ENCODE data around the gene SOAT2. TPM values are rescaled to one million over a fixed set of nuclear protein-coding genes. Genes with fewer than 3 reads are reported as not detected.

Gene SOAT2
- total RNA-seq, 6 experiments from 2014 or later: 0.62 to 3.4 (median 0.99) TPM

DNA sequence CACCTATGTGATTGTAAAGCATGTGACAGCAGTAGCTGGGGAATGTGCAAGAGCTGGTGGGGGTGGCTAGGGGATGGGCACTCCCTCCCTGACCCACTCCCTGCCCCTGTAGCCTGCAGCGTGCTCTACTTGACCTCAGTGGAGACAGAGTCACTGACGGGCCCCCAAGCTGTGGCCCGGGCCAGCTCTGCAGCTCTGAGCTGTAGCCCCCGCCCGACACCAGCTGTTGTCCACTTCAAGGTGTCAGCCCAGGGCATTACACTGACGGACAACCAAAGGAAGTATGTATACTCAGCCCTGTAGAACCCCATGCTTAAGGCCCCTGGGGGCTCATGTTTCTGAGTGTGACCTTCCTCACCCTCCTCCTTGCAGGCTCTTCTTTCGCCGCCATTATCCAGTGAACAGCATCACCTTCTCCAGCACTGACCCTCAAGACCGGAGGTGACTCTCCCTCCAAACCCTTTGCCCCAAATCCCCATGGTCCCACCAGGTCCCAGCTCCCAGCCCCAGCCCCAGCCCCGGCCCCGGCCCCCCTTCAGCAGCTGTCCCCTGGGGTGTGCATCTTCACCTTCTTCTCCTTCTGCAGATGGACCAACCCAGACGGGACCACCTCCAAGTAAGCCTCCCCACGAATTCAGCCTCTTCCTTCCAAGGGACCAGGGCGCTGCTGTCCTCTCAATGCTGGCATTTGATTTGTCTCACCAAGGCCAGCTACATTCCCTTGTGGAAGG is 40.1 kb upstream of the SOAT2 start:
- WGBS (ENCODE audit: insufficient coverage, low coverage, low lambda C conversion rate, missing lambda C conversion rate): 83% methylated on average over 6 of the region's 14 CpGs
- peak overlapping the region in 1 of 3 donors; percentile 57 for H3K27ac ChIP-seq
- ATAC-seq (no peak), DNase-seq (no peak)
- H3K4me1 ChIP-seq: peaks cover 0 to 23% (median 14%) of the 10 kb centered on the region in 4 donors
- peaks cover 0 to 54% (median 25%) of the 10 kb centered on the region in 4 donors for H3K36me3 ChIP-seq
- peak; percentile 9 for TF ChIP-seq POLR2A (IDR thresholded peaks at IDR 0.05)
- TF ChIP-seq, protein P1, sequence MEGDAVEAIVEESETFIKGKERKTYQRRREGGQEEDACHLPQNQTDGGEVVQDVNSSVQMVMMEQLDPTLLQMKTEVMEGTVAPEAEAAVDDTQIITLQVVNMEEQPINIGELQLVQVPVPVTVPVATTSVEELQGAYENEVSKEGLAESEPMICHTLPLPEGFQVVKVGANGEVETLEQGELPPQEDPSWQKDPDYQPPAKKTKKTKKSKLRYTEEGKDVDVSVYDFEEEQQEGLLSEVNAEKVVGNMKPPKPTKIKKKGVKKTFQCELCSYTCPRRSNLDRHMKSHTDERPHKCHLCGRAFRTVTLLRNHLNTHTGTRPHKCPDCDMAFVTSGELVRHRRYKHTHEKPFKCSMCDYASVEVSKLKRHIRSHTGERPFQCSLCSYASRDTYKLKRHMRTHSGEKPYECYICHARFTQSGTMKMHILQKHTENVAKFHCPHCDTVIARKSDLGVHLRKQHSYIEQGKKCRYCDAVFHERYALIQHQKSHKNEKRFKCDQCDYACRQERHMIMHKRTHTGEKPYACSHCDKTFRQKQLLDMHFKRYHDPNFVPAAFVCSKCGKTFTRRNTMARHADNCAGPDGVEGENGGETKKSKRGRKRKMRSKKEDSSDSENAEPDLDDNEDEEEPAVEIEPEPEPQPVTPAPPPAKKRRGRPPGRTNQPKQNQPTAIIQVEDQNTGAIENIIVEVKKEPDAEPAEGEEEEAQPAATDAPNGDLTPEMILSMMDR (IDR thresholded peaks at IDR 0.05): no peak
- intact Hi-C loops (cut with DNase I): loop anchor here in 1 of 2 donors (5.0 to 10.0 kb wide), 3 partner anchors 34 to 132 kb away; partner anchors contain the start of gene IGFBP6
- no peaks in the 10 kb centered on the region for H3K9me3 ChIP-seq
- no peaks in the 10 kb centered on the region for H3K27me3 ChIP-seq
- H3K4me3 ChIP-seq: no peak overlapping the region

DNA sequence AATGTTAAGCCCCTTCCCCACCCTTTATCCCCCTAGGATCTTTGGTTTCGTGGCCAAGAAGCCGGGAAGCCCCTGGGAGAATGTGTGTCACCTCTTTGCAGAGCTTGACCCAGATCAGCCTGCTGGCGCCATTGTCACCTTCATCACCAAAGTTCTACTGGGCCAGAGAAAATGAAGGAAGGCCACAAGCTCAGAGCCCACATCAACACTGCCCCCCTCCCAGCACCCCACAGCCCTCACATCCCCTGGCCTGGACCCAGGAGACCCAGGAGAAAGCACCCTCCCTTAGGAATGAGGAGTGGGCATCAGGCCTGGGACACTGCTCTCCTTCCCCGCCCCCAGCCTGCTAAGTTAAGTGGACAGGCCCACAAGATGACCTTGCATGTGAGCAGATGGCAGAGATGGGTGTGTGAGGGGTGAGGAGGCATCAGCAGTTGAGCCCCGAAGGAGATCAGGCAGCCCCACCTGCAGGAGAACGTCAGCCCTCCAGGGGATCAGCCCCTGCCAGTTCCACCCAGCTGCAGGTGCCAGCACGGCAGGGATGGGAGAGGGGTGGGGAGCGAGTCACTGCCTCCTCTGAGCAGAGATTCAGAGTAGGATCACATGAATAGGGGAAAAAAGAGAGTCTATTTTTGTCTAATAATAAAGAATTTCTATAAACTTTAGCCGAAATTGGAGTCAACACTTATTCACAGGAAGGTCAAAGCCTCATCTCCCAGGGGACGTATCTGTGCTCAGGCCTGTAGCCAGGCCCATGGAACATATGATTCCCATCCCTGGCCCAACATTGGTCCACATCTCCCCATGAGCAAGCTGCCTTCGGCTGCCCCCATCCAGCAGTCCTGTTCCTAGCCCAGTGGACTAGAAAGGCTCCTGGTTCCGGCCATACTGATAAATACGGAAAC is 39.3 kb upstream of the SOAT2 start:
- H3K36me3 ChIP-seq: peaks cover 0 to 48% (median 25%) of the 10 kb centered on the region in 4 donors
- 68% methylated on average over 11 of the region's 13 CpGs for WGBS (ENCODE audit: insufficient coverage, low coverage, low lambda C conversion rate, missing lambda C conversion rate)
- DNase-seq: no peak
- H3K9me3 ChIP-seq: no peaks in the 10 kb centered on the region
- intact Hi-C loops (cut with DNase I): loop anchor here in 1 of 2 donors (5.0 to 10.0 kb wide), 3 partner anchors 33 to 131 kb away; partner anchors contain the start of gene IGFBP6
- no peak for ATAC-seq
- peak overlapping the region in 1 of 3 donors; percentile 24 for H3K27ac ChIP-seq
- H3K4me3 ChIP-seq: no peak overlapping the region
- TF ChIP-seq, protein P1 (IDR thresholded peaks at IDR 0.05): no peak
- TF ChIP-seq POLR2A (IDR thresholded peaks at IDR 0.05): no peak
- H3K4me1 ChIP-seq: peaks cover 0 to 23% (median 14%) of the 10 kb centered on the region in 4 donors
- no peaks in the 10 kb centered on the region for H3K27me3 ChIP-seq

DNA sequence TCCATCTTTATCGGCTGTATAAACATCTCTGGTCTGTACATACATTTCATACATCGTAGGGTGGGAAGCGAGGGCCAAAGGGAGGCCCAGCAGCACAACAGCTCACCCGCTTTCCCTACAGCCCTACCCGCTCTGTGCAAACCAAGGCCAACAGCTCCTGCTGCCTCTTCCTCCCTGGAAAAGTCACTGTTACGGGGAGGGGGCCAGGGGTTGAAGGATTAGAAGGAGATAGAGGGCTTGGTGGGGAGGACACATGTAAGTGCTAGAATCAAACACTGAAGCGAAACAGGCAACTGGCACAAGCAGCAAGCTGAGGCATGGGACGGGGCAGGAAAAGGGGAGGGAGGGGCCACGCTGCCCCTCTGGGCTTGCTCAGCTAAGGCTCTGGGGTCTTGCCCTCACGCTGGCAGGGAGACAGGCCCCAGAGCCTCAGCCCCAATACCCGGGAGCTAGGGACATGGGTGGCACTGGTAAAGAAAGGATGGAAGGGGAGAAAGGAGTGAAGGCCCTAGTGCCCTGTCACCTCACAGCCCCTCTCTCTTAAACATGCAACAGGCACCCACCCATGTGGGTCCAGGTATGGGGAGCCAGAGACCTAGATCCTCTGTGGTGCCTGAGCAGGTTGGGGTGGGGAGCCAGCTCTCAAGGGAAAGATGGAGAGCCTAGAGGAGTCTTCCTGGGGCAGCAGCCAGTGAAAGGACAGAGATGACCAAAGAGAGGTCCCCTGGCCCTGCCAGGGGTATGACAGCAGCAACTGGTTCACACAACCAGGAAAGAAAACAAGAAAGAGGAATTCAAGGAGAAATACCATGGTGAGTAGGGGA is 38.5 kb upstream of the SOAT2 start:
- peaks cover 0 to 40% (median 21%) of the 10 kb centered on the region in 4 donors for H3K36me3 ChIP-seq
- DNase-seq: no peak

More for the DNA sequence above, 38.5 kb upstream of the SOAT2 start:
- Histone ChIP-seq H3K27ac (peak overlapping the region in 1 of 3 donors; percentile 24), H3K4me1 (peaks cover 0 to 23% (median 14%) of the 10 kb centered on the region in 4 donors), H3K27me3 (no peaks in the 10 kb centered on the region), H3K9me3 (no peaks in the 10 kb centered on the region), H3K4me3 (no peak overlapping the region)
- ATAC-seq: no peak
- no peak for TF ChIP-seq POLR2A (IDR thresholded peaks at IDR 0.05)
- TF ChIP-seq, protein P1 (IDR thresholded peaks at IDR 0.05): no peak
- intact Hi-C loops (cut with DNase I): loop anchor here (5.0 to 10.0 kb wide), 5 partner anchors 32 to 130 kb away; partner anchors contain the start of genes IGFBP6 (in 1 of the 2) and SOAT2 (in 1 of the 2)
- 62% methylated on average over 7 of the region's 11 CpGs for WGBS (ENCODE audit: insufficient coverage, low coverage, low lambda C conversion rate, missing lambda C conversion rate)
